Peyer's patch (tissue), 4 donors: Measurements from ENCODE around the gene TRPM8.

Experiments
- POLR2A ChIP-seq, 2 donors: fragments of 450-650 bp; IDR thresholded peaks; one replicate each; pipeline ENCODE4 v1.5.1; 2017; ENCODE audit warnings: antibody characterized with exemption in 2 of 2, mild to moderate bottlenecking in 2 of 2, moderate library complexity in 2 of 2
- TF ChIP-seq, protein P1 (sequence below), 6 experiments: fragments of 450-650 bp in 4 of 6; fragments of 200-600 bp in 2 of 6; sonication (generic) in 1 of 6; IDR thresholded peaks; one replicate each; pipeline ENCODE4 v1.5.1; 2017 to 2019; ENCODE audit warnings: antibody characterized with exemption in 6 of 6, mild to moderate bottlenecking in 3 of 6, moderate library complexity in 1 of 6

DNA sequence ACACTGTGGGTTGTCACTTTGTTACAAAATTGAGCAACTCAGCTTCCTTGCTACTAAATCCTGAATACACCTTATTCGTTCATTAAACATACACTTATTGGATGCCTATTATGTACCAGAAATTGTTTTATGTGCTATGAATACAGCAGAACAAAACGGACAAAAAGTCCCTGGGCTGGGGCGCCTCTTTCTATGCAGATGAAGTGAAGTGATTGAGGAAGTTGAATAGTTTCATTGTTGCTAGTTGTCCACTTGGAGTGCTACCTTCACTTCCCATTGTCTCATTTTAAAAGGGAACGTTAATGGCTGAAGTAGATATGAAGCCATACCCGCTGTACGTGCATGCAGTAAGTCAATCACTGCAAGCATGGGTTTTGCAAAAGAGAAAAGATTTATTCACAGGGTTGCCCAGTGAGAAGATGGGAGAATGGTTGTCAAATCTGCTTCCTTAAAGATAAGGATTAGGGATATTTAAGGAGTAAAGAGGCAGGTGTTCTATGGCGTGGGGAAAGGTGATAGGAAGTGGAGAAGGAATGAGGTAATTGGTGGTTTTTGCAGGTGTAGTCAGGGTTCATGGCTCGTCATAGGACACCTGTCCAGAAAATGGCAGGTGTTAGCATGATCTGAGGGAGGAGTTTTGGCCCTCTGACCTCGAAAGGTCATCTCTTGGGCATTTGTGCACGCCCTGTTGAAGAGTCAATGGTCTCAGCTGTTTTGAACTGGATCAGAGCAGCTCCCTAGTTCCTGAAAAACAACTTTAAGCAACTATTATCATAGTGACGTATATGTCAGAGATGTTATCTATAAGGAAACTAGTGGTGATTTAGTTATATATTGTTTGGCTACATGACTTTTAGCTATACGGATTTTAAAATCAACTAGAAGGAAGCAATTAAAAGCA lies 23.5 kb downstream of the TRPM8 start:
- TF ChIP-seq, protein P1, sequence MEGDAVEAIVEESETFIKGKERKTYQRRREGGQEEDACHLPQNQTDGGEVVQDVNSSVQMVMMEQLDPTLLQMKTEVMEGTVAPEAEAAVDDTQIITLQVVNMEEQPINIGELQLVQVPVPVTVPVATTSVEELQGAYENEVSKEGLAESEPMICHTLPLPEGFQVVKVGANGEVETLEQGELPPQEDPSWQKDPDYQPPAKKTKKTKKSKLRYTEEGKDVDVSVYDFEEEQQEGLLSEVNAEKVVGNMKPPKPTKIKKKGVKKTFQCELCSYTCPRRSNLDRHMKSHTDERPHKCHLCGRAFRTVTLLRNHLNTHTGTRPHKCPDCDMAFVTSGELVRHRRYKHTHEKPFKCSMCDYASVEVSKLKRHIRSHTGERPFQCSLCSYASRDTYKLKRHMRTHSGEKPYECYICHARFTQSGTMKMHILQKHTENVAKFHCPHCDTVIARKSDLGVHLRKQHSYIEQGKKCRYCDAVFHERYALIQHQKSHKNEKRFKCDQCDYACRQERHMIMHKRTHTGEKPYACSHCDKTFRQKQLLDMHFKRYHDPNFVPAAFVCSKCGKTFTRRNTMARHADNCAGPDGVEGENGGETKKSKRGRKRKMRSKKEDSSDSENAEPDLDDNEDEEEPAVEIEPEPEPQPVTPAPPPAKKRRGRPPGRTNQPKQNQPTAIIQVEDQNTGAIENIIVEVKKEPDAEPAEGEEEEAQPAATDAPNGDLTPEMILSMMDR (IDR thresholded peaks at IDR 0.05): no peak
- no peak for TF ChIP-seq POLR2A (IDR thresholded peaks at IDR 0.05)
